WERI-Rb-1 (cell line): Measurements from ENCODE around the gene MITF.

ENCODE experiments used
- DNase-seq: peaks from one replicate; pipeline ENCODE4 v3.0.0-alpha.2; 2020
- H3K27ac ChIP-seq: fragments of 250-450 bp; sonication (Bioruptor Pico); 2 replicates; pipeline ENCODE4 v1.5.1; 2020; ENCODE audit warnings: mild to moderate bottlenecking, moderate library complexity
- H3K27me3 ChIP-seq: fragments of 250-450 bp; sonication (Bioruptor Pico); 2 replicates; pipeline ENCODE4 v1.5.1; 2021; ENCODE audit warnings: mild to moderate bottlenecking, low read depth, moderate library complexity; ENCODE audit not compliant: insufficient read depth, severe bottlenecking
- H3K36me3 ChIP-seq: fragments of 250-450 bp; sonication (Bioruptor Pico); 2 replicates; pipeline ENCODE4 v1.5.1; 2020; ENCODE audit warnings: mild to moderate bottlenecking, moderate library complexity
- H3K4me3 ChIP-seq: 2 replicates; pipeline ENCODE4 v1.5.1; 2011; ENCODE audit warnings: low read depth, mild to moderate bottlenecking, control low read depth, low read length
- H3K9me3 ChIP-seq: fragments of 250-450 bp; sonication (Bioruptor Pico); 2 replicates; pipeline ENCODE4 v1.5.1; 2021; ENCODE audit warnings: mild to moderate bottlenecking, moderate library complexity; ENCODE audit not compliant: severe bottlenecking
- TF ChIP-seq, protein P1 (sequence below): IDR thresholded peaks from 2 replicates; pipeline ENCODE4 v1.5.1; 2011; ENCODE audit warnings: low read depth, mild to moderate bottlenecking, control low read depth, inconsistent platforms, low read length

MITF gene

GRCh38 chr3:69811452-69812401, 72.5 kb downstream of the MITF start:
- no peak overlapping the region for H3K4me3 ChIP-seq
- TF ChIP-seq, protein P1, sequence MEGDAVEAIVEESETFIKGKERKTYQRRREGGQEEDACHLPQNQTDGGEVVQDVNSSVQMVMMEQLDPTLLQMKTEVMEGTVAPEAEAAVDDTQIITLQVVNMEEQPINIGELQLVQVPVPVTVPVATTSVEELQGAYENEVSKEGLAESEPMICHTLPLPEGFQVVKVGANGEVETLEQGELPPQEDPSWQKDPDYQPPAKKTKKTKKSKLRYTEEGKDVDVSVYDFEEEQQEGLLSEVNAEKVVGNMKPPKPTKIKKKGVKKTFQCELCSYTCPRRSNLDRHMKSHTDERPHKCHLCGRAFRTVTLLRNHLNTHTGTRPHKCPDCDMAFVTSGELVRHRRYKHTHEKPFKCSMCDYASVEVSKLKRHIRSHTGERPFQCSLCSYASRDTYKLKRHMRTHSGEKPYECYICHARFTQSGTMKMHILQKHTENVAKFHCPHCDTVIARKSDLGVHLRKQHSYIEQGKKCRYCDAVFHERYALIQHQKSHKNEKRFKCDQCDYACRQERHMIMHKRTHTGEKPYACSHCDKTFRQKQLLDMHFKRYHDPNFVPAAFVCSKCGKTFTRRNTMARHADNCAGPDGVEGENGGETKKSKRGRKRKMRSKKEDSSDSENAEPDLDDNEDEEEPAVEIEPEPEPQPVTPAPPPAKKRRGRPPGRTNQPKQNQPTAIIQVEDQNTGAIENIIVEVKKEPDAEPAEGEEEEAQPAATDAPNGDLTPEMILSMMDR: no peak
- no peak overlapping the region for H3K27ac ChIP-seq
- H3K27me3 ChIP-seq: no peaks in the 10 kb centered on the region
- H3K36me3 ChIP-seq: no peaks in the 10 kb centered on the region
- H3K9me3 ChIP-seq: no peaks in the 10 kb centered on the region
- DNase-seq: no peak

DNA sequence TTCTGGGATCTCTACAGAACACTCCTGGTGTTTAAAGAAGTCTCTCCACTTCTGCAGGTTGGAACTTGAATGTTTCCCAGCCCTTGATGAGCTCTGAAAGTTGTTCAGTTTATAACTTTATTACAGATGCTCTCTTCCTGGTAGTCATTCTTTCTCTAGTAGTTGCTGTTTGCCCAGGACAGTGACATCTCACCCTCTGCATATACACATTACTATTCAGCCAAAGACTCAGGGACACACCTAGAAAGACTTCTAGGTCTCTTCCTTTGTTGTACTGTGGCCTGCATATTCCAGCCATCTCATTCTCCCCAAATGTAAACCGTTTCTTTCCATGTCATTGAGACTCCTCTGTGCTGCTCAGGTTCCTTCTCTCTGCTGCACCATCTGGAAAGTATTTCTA, 76.7 kb downstream of the MITF start:
- no peak overlapping the region for H3K27ac ChIP-seq
- no peaks in the 10 kb centered on the region for H3K9me3 ChIP-seq
- H3K27me3 ChIP-seq: no peaks in the 10 kb centered on the region
- TF ChIP-seq, protein P1: no peak
- no peak for DNase-seq
- H3K4me3 ChIP-seq: no peak overlapping the region
- H3K36me3 ChIP-seq: no peaks in the 10 kb centered on the region

GRCh38 chr3:69817988-69818387, 78.7 kb downstream of the MITF start:
- TF ChIP-seq, protein P1: no peak

DNA sequence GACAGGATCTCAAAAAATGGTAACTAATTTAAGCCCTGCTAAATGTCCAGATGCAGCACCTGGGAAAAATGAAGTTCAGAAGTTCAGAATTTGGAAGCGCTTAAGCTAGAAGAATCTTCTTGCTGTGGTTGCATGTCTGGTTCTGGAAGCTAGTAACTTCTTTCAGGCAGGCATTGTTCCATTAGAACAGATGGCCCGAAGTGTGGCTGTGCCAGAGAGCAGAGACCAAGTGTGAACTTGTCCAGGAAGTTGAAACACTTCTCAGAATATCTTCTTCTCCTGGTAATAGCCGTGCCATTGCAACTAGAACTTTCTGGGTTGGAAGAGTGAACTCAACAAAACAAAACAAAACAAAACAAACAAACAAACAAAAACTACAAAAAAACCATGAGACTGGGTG, 80.0 kb downstream of the MITF start:
- no peak for DNase-seq
- Histone ChIP-seq H3K27ac (no peak overlapping the region), H3K9me3 (no peaks in the 10 kb centered on the region), H3K27me3 (no peaks in the 10 kb centered on the region), H3K4me3 (no peak overlapping the region), H3K36me3 (no peaks in the 10 kb centered on the region)
- TF ChIP-seq, protein P1: no peak

More at GRCh38 chr3:69817988-69818387, 78.7 kb downstream of the MITF start:
- no peak overlapping the region for H3K27ac ChIP-seq
- H3K4me3 ChIP-seq: no peak overlapping the region
- no peak for DNase-seq
- no peaks in the 10 kb centered on the region for H3K36me3 ChIP-seq
- H3K27me3 ChIP-seq: no peaks in the 10 kb centered on the region
- no peaks in the 10 kb centered on the region for H3K9me3 ChIP-seq

DNA sequence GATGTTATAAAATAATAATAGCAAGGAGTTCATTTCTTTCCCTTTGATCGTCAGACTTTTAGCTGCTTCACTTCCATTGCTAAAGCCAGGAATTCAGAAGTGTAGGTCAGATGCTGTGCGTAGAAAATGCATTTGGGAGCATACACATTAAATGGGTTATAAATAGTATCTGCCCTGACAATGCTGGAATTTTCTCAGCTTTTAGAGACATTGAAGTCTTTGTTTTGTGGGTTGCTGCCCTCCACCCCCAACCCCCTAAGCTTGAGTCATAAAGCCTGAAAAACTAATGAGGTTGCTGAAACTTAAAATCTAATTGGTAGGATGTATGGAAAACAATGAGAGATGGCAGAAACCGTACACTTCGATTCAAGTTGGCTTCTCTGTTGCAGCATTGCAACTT, 81.9 kb downstream of the MITF start:
- Histone ChIP-seq H3K27me3 (no peaks in the 10 kb centered on the region), H3K4me3 (no peak overlapping the region), H3K27ac (no peak overlapping the region), H3K36me3 (no peaks in the 10 kb centered on the region), H3K9me3 (no peaks in the 10 kb centered on the region)
- TF ChIP-seq, protein P1: no peak
- DNase-seq: no peak
